ENCODE results near the gene MBNL2. TPM values are rescaled to one million over a fixed set of nuclear protein-coding genes. Genes with fewer than 3 reads are reported as not detected.

Gene MBNL2
- total RNA-seq, 2 experiments from 2014 or later: 23.4 to 24.6 TPM

DNA sequence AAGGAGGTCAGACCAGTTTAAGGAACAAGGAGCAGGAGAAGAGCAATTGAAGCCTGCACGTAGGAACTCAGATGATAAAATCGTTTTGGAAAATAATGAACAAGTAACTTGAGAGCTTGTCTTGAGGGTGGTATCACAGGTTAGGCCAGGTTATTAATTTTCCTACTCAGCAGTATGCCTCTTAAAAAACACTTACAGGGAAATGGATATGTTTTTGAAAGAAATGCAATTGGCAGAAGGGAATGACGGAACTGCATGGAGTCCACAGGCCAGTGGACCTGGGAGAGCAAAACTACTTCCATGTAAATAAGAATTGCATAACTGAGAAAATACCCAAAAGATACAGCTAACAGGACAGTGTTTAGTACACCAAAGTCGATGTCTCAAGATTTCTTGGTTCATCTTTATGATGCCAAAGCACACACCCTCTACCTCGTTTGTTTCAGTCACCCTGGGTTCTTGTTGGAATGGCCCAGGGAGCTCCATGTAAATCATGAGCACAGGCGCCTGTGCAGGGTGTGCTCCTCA is 35.2 kb downstream of the MBNL2 start:
- intact Hi-C loops (cut with micrococcal nuclease): loop anchor here (5.0 to 10.0 kb wide), 2 partner anchors 178 to 720 kb away; partner anchors contain the start of gene RAP2A
- Mint-ChIP-seq H3K27me3 (no peaks in the 10 kb centered on the region), H3K4me3 (no peak overlapping the region), H3K36me3 (no peaks in the 10 kb centered on the region), H3K4me1 (ENCODE audit: low read depth) (peaks cover 75% of the 10 kb centered on the region), H3K9me3 (no peaks in the 10 kb centered on the region), H3K27ac (peak overlapping the region; percentile 76)
- DNase-seq: no peak
- POLR2A ChIA-PET: interaction anchor here (0.6 to 6.0 kb wide), 4 partner anchors 10 to 132 kb away, joined by 3 to 56 read pairs (median 4); partner anchors contain the start of gene MBNL2
- CTCF ChIA-PET: interaction anchor here (1.7 to 1.8 kb wide), 2 partner anchors 33 to 147 kb away, joined by 6 to 8 read pairs; no protein-coding TSS in a partner anchor

DNA sequence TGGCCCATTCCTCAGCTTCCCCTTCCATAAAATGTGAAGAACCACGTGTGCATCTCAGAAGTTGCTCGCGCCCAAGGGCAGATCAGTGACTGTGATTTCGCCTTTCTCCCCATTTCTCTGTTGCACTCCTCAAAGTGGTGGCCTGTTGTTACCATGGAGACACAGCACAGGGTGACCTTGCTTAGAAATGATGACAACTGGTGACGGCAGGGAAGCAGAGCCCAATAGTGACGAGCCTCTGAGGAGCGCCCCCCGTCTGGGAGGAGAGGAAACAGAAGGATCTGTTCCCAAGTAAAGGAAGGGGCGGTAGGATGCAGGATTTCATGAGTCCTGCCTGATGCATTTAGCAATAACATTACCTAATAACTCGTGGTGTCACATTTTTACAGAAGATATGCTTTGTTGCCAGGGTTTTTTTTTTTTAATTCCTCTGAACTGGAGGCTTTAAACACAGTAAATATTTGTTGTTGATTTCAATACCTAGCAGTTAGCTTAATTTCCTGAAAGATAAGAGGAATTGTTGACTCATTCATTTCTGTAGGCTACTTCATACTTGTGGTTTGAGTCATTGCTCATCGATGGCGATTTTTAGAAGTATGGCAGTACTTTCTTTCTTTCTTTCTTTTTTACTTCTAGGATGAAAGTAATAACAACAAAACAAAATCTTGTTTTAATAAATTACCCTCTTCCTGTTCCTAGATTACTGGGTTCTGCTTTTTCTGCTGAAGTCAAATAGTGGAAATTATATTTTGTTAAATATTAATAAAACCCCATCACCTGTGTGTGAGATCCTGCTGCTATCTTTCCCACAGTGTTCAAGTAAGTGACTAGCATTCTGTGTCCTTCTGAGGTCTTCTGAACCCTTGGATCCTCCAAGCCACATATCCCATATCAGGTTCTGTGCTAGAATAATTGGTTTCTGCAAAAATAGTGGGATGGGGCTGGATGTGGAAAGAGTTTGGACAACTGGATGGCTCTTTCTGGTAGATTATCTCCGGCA is 36.0 kb downstream of the MBNL2 start:
- intact Hi-C loops (cut with micrococcal nuclease): loop anchor here (1.0 to 10.0 kb wide), 4 partner anchors 18 to 719 kb away; partner anchors contain the start of genes MBNL2 and RAP2A
- H3K9me3 Mint-ChIP-seq: no peaks in the 10 kb centered on the region
- peaks cover 3% of the 10 kb centered on the region for H3K36me3 Mint-ChIP-seq
- ChIA-PET POLR2A (interaction anchor here (0.6 to 6.0 kb wide), 3 partner anchors 9 to 133 kb away, joined by 3 to 56 read pairs (median 3); partner anchors contain the start of gene MBNL2), CTCF (interaction anchor here (1.7 to 1.8 kb wide), 2 partner anchors 34 to 148 kb away, joined by 6 to 8 read pairs; no protein-coding TSS in a partner anchor)
- peaks cover 80% of the 10 kb centered on the region for H3K4me1 Mint-ChIP-seq (ENCODE audit: low read depth)
- peak overlapping the region; percentile 40 for H3K4me3 Mint-ChIP-seq
- no peaks in the 10 kb centered on the region for H3K27me3 Mint-ChIP-seq
- peak; percentile 45 for DNase-seq
- peak overlapping the region; percentile 76 for H3K27ac Mint-ChIP-seq

DNA sequence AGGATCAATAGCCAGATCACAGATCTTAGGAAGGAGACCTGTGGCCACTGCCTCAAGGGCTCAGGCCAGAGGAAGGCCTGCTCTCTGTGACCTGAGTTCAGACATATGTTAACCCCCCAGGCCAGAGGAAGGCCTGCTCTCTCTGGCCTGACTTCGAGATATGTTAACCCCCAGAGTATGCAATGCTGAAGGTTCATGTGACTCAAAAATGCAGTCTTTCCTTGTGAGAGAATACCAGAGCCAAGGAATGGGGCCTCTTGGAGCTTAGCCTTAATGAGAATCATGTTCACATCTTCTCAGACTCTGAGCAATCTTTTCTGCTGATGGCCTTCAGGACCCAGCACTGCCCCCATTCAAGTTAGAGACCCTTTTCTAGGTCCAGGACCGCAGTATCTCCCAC is 36.7 kb downstream of the MBNL2 start:
- Mint-ChIP-seq H3K9me3 (no peaks in the 10 kb centered on the region), H3K27ac (peak overlapping the region; percentile 36), H3K36me3 (peaks cover 4% of the 10 kb centered on the region), H3K4me1 (ENCODE audit: low read depth) (peaks cover 81% of the 10 kb centered on the region), H3K4me3 (no peak overlapping the region), H3K27me3 (no peaks in the 10 kb centered on the region)
- CTCF ChIA-PET: no interaction called here
- POLR2A ChIA-PET: interaction anchor here (6.0 kb wide), 1 partner anchor 35 kb away, joined by 56 read pairs; the partner anchor contains the start of gene MBNL2
- no peak for DNase-seq
- intact Hi-C loops (cut with micrococcal nuclease): loop anchor here (1.0 to 10.0 kb wide), 4 partner anchors 18 to 718 kb away; partner anchors contain the start of genes MBNL2 and RAP2A

DNA sequence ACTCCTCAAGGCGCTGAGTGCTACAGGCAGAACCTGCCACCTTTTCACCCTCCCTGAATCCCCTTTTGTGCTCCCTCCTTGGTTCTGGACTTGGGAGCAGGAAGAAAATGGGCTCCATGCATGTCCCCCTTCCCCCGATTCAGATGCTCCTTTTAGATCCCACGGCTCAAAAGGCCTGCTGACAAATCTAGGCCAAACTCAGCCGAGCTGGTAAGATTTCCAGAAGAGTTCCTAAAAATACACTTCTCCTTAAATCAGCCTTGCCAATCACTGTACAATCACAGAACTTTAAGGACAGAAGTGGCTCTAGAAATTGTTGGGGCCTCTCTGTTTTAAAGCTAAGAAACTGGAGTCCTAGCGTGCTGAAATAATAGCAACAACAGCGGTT is 37.3 kb downstream of the MBNL2 start:
- Mint-ChIP-seq H3K36me3 (peaks cover 4% of the 10 kb centered on the region), H3K27ac (peak overlapping the region; percentile 59), H3K4me1 (ENCODE audit: low read depth) (peaks cover 81% of the 10 kb centered on the region), H3K9me3 (no peaks in the 10 kb centered on the region), H3K4me3 (no peak overlapping the region), H3K27me3 (no peaks in the 10 kb centered on the region)
- no peak for DNase-seq
- ChIA-PET POLR2A (interaction anchor here (6.0 kb wide), 1 partner anchor 35 kb away, joined by 56 read pairs; the partner anchor contains the start of gene MBNL2), CTCF (interaction anchor here (0.8 kb wide), 1 partner anchor 148 kb away, joined by 3 read pairs; no protein-coding TSS in a partner anchor)
- intact Hi-C loops (cut with micrococcal nuclease): loop anchor here (5.0 to 10.0 kb wide), 2 partner anchors 175 to 718 kb away; partner anchors contain the start of gene RAP2A

DNA sequence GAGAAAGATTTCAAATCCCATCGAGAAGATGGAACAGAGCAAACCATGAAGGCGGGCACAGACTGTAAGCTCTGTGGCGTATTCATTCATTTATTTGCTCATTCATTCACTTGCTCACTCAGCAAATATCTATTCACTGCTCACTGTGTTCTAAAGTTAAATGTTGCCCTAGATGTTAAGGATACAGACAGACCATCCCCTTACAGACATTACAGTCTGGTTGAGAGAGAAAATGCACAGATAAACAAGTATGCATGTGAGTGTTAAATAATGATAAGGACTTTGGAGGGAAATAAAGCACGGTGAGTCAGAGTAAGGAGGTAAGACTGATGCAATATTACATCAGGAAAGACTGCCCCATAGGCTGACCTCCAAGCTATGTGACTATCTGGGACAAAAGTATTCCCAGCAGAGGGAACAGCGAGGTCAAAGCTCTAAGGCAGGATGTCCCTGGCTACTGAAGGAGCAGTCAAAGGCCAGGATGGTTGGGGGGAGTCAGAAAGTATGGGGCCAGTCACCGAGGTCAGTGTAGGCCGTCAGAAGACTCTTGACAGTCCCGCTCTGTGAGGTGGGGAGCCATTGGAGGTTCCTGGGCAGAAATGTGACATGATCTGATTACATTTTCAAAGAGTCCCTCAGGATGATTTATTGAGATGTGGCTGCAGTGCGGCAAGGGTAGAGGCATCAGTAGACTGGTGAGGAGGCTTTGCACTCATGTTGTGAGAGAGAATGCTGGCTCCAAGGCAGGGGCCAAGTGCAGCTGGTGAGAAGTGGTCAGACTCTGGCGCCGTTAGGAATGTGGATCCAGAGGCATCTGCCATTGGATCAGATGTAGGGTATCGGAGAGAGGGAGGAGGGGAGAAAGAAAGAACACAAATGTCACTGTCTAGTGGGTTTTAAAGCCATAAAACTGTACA is 37.9 kb downstream of the MBNL2 start:
- H3K4me3 Mint-ChIP-seq: no peak overlapping the region
- peak overlapping the region; percentile 59 for H3K27ac Mint-ChIP-seq
- ChIA-PET POLR2A (interaction anchor here (6.0 kb wide), 1 partner anchor 36 kb away, joined by 56 read pairs; the partner anchor contains the start of gene MBNL2), CTCF (interaction anchor here (0.8 kb wide), 1 partner anchor 149 kb away, joined by 3 read pairs; no protein-coding TSS in a partner anchor)
- DNase-seq: no peak
- H3K36me3 Mint-ChIP-seq: peaks cover 4% of the 10 kb centered on the region
- H3K27me3 Mint-ChIP-seq: no peaks in the 10 kb centered on the region
- H3K4me1 Mint-ChIP-seq (ENCODE audit: low read depth): peaks cover 83% of the 10 kb centered on the region
- H3K9me3 Mint-ChIP-seq: no peaks in the 10 kb centered on the region
- intact Hi-C loops (cut with micrococcal nuclease): loop anchor here (5.0 to 10.0 kb wide), 2 partner anchors 175 to 717 kb away; partner anchors contain the start of gene RAP2A

DNA sequence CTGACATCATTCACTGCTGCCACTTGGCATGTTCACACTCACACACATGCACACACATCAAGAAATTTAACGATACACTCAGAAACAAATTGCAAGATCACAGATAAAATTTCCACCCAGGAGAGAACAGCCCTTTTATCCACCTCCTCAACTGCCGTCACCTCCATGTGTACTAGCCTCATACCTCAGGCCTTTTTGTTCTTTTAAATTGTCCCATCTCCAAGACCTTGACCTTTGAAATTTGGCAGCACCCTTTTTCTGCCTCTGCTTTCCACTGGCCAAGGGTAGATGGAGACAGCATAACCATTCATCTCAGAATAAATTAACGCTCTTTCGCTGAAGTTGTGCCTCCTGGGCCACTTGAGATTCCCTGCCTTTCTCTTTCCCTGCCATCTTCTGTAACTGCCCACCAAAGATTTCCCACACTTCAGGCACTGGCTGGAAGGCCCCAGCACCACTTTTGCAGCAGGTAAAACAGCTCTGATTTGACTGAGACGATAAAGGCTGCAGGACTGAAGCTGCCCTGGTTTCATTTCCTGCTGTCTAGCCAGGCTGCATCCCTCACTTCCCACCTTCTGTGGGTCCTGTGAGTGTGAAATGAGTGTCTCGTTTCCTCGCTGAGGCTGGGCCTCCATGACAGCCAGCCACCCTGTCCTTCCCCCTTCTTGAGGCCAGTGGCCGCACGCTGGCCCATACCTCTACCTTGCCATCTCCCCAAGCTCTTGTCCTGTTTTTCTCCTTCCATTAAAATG is 39.3 kb downstream of the MBNL2 start:
- H3K27ac Mint-ChIP-seq: peak overlapping the region; percentile 24
- intact Hi-C loops (cut with micrococcal nuclease): no loop called here
- peak; percentile 69 for DNase-seq
- peak overlapping the region; percentile 2 for H3K4me3 Mint-ChIP-seq
- peaks cover 71% of the 10 kb centered on the region for H3K4me1 Mint-ChIP-seq (ENCODE audit: low read depth)
- H3K9me3 Mint-ChIP-seq: no peaks in the 10 kb centered on the region
- peaks cover 4% of the 10 kb centered on the region for H3K36me3 Mint-ChIP-seq
- H3K27me3 Mint-ChIP-seq: no peaks in the 10 kb centered on the region
- CTCF ChIA-PET: interaction anchor here (1.2 kb wide), 1 partner anchor 98 kb away, joined by 4 read pairs; no protein-coding TSS in a partner anchor
- POLR2A ChIA-PET: interaction anchor here (1.4 kb wide), 1 partner anchor 37 kb away, joined by 3 read pairs; no protein-coding TSS in a partner anchor

DNA sequence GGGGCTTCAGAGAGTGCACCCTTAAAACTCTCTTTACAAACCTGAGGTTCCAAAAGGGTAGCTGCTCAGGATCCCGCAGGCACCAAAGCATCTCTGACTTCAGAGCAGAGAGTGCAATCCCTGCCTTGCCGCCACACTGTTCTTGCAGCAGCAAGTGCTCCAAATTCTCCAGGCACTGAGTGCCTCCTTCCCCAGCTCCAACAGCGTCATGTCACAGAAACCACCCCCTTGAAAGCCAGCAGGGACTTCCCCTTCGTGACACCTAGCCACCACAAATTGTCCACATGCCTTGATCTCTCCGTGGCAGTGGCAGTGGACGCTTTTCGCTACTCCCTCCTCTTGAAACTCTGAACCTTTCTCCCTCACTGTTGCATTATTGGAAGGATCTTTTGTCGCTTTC is 39.9 kb downstream of the MBNL2 start:
- peak overlapping the region; percentile 3 for H3K27ac Mint-ChIP-seq
- H3K4me3 Mint-ChIP-seq: no peak overlapping the region
- peaks cover 65% of the 10 kb centered on the region for H3K4me1 Mint-ChIP-seq (ENCODE audit: low read depth)
- ChIA-PET CTCF (interaction anchor here (1.2 kb wide), 1 partner anchor 98 kb away, joined by 4 read pairs; no protein-coding TSS in a partner anchor), POLR2A (interaction anchor here (1.4 kb wide), 1 partner anchor 38 kb away, joined by 3 read pairs; no protein-coding TSS in a partner anchor)
- intact Hi-C loops (cut with micrococcal nuclease): no loop called here
- no peaks in the 10 kb centered on the region for H3K27me3 Mint-ChIP-seq
- peak; percentile 57 for DNase-seq
- H3K36me3 Mint-ChIP-seq: peaks cover 4% of the 10 kb centered on the region
- H3K9me3 Mint-ChIP-seq: no peaks in the 10 kb centered on the region

DNA sequence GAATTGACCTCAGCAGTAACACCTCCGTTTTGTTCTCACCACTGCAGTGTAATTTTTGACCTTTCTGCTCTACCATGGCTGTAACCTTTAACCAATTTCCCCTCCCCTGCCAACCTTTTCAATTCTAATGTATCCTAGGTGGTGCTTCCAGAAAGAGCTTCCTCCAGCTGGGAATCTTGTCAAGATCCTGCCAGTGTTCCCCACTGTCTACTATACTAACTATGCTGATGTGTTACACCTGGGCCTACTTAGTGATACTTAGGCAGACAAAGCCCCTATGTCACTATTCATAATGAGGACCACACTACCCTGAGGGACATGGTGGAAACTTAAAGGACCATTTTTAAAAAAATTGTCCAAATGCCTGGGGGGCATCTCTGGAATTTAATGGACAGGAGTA is 41.0 kb downstream of the MBNL2 start:
- intact Hi-C loops (cut with micrococcal nuclease): no loop called here
- Mint-ChIP-seq H3K27me3 (no peaks in the 10 kb centered on the region), H3K36me3 (peaks cover 4% of the 10 kb centered on the region), H3K4me1 (ENCODE audit: low read depth) (peaks cover 54% of the 10 kb centered on the region), H3K27ac (no peak overlapping the region), H3K9me3 (no peaks in the 10 kb centered on the region), H3K4me3 (no peak overlapping the region)
- ChIA-PET POLR2A (no interaction called here), CTCF (no interaction called here)
- DNase-seq: no peak

DNA sequence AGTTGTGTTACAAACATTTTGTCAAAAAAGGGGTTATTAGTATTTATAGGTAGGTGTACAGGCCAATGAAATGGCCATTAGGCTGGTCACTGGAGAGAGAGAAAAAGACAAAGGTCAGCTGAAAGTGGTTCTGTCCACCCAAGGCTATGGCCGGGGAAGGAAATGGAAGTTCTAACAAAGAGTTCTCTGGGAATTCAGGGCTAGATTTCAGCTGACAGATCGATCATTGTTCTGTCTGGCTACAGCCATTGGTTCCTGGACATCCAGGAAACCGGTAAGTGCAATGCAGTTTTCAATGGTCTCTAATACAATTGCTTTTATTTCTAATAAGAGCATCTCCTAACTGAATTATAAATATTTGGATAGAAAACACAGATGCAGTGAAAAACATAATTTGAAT is 42.5 kb downstream of the MBNL2 start:
- Mint-ChIP-seq H3K36me3 (peaks cover 8% of the 10 kb centered on the region), H3K9me3 (no peaks in the 10 kb centered on the region), H3K27ac (no peak overlapping the region), H3K4me1 (ENCODE audit: low read depth) (peaks cover 42% of the 10 kb centered on the region), H3K27me3 (no peaks in the 10 kb centered on the region), H3K4me3 (no peak overlapping the region)
- intact Hi-C loops (cut with micrococcal nuclease): no loop called here
- POLR2A ChIA-PET: no interaction called here
- CTCF ChIA-PET: no interaction called here
- DNase-seq: no peak

DNA sequence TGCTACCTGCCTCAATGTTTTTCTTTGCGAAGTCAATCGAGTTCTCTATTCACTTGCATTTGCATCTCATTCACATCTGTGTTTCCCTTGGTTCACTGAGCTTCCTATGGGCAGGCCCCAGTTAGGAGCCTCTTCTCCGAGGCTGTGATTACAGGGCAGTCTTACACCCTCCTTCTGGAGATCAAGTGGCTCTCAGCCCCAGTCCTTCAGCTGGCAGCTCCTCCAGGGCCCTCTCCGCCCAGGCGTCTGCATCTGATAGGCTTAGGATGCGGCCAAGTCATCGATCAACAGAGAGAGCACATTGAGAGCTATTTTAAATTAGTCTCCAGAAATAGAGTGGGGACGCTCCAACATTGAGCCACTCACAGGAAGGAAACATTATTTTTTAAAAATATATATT is 44.2 kb downstream of the MBNL2 start:
- intact Hi-C loops (cut with micrococcal nuclease): no loop called here
- peaks cover 26% of the 10 kb centered on the region for H3K4me1 Mint-ChIP-seq (ENCODE audit: low read depth)
- CTCF ChIA-PET: interaction anchor here (0.8 to 1.0 kb wide), 2 partner anchors 78 to 156 kb away, joined by 3 read pairs; no protein-coding TSS in a partner anchor
- no peak overlapping the region for H3K4me3 Mint-ChIP-seq
- POLR2A ChIA-PET: interaction anchor here (1.4 kb wide), 1 partner anchor 9 kb away, joined by 3 read pairs; no protein-coding TSS in a partner anchor
- peaks cover 8% of the 10 kb centered on the region for H3K36me3 Mint-ChIP-seq
- DNase-seq: no peak
- H3K27me3 Mint-ChIP-seq: no peaks in the 10 kb centered on the region
- no peaks in the 10 kb centered on the region for H3K9me3 Mint-ChIP-seq
- no peak overlapping the region for H3K27ac Mint-ChIP-seq

Measured in activated CD4-positive, alpha-beta memory T cell treated with anti-CD3 and anti-CD28 coated beads for 36 hours (primary cell).